CD4-positive, alpha-beta T cell (primary cell): Measurements from ENCODE around the gene IRAK2. TPM values are rescaled to one million over a fixed set of nuclear protein-coding genes. Genes with fewer than 3 reads are reported as not detected.
A peak's percentile ranks its signal among the peaks of the same experiment; 100 is the strongest.

ENCODE experiments used
- ATAC-seq: fragments of 200-7000 bp; cut with Tn5 transposase; one replicate; pipeline ENCODE4 v1.10.0; 2022; ENCODE audit warnings: mild to moderate bottlenecking; ENCODE audit not compliant: poor library complexity
- CTCF ChIA-PET: fragments of 350-600 bp; sonication (Branson Sonifier 250); formaldehyde crosslinking; loops from one replicate; lab custom pipeline; 2021; ENCODE audit warnings: antibody characterized with exemption, inconsistent platforms; lab: Charles Lee
- POLR2A ChIA-PET: fragments of 350-600 bp; sonication (Branson Sonifier 250); formaldehyde crosslinking; loops from one replicate; lab custom pipeline; 2021; ENCODE audit warnings: antibody characterized with exemption, inconsistent platforms; lab: Charles Lee
- DNase-seq, 14 experiments: peaks; one replicate each; pipeline ENCODE4 v3.0.0-alpha.2; 2013 to 2020; ENCODE audit warnings: mixed read lengths in 2 of 14
- H3K27ac ChIP-seq, 2 donors: one replicate each; pipeline versions ENCODE4 v1.5.1 to v1.7.0; 2013; ENCODE audit warnings: low read length in 2 of 2, low read depth in 1 of 2, mild to moderate bottlenecking in 1 of 2
- H3K27me3 ChIP-seq, 2 experiments: 1 replicate in 1 of 2; 2 replicates in 1 of 2; pipeline versions ENCODE4 v1.6.1 to v1.7.0; 2013; ENCODE audit warnings: low read length in 2 of 2, control low read depth in 1 of 2, mild to moderate bottlenecking in 1 of 2, moderate library complexity in 1 of 2; ENCODE audit not compliant: insufficient read depth in 2 of 2, control insufficient read depth in 1 of 2
- H3K36me3 ChIP-seq: one replicate; pipeline ENCODE4 v1.6.1; 2013; ENCODE audit warnings: low read length, control low read depth; ENCODE audit not compliant: insufficient read depth
- H3K4me1 ChIP-seq: one replicate; pipeline ENCODE4 v1.6.1; 2013; ENCODE audit warnings: low read length, control low read depth; ENCODE audit not compliant: insufficient read depth
- H3K4me3 ChIP-seq: one replicate; pipeline ENCODE4 v1.5.1; 2013; ENCODE audit warnings: mild to moderate bottlenecking, low read length, moderate library complexity
- H3K9me3 ChIP-seq, 2 experiments: 1 replicate in 1 of 2; 2 replicates in 1 of 2; pipeline versions ENCODE4 v1.6.1 to v1.7.0; 2013; ENCODE audit warnings: low read length in 2 of 2, mild to moderate bottlenecking in 2 of 2, control low read depth in 1 of 2, moderate library complexity in 1 of 2; ENCODE audit not compliant: control insufficient read depth in 1 of 2, insufficient read depth in 1 of 2
- H3K27ac Mint-ChIP-seq: one replicate; pipeline ENCODE4 v1.8.0; 2020; ENCODE audit warnings: mixed read lengths
- H3K27me3 Mint-ChIP-seq: one replicate; pipeline ENCODE4 v1.8.0; 2021; ENCODE audit warnings: mixed read lengths
- H3K36me3 Mint-ChIP-seq: one replicate; pipeline ENCODE4 v1.8.0; 2021; ENCODE audit warnings: low read depth, mixed read lengths
- H3K4me1 Mint-ChIP-seq: one replicate; pipeline ENCODE4 v1.8.0; 2021; ENCODE audit warnings: low read depth, mixed read lengths
- H3K4me3 Mint-ChIP-seq: one replicate; pipeline ENCODE4 v1.8.0; 2020; ENCODE audit warnings: mild to moderate bottlenecking, mixed read lengths
- H3K9me3 Mint-ChIP-seq: one replicate; pipeline ENCODE4 v1.8.0; 2020; ENCODE audit warnings: mixed read lengths
- intact Hi-C, 2 experiments: fragments of 100-400 bp; cut with DNase I in 1 of 2; cut with micrococcal nuclease in 1 of 2; formaldehyde crosslinking; loops; one replicate each; pipeline versions ENCODE4 v1.15.1 to v1.9.0; 2023 to 2025; cut with DNase I, micrococcal nuclease
- total RNA-seq, 174 experiments: library from RNA in 2 of 174; stranded (reverse) in 2 of 174; gene quantifications; one replicate each; pipeline ENCODE4 v1.2.3 and lab custom pipeline; 2021 to 2026
- TF ChIP-seq, protein P1 (sequence below): fragments of 200-600 bp; IDR thresholded peaks from one replicate; pipeline ENCODE4 v1.8.0; 2022; ENCODE audit warnings: antibody characterized with exemption, mild to moderate bottlenecking

Gene IRAK2
- total RNA-seq, 2 experiments from 2014 or later: 1.4 to 1.6 TPM

DNA sequence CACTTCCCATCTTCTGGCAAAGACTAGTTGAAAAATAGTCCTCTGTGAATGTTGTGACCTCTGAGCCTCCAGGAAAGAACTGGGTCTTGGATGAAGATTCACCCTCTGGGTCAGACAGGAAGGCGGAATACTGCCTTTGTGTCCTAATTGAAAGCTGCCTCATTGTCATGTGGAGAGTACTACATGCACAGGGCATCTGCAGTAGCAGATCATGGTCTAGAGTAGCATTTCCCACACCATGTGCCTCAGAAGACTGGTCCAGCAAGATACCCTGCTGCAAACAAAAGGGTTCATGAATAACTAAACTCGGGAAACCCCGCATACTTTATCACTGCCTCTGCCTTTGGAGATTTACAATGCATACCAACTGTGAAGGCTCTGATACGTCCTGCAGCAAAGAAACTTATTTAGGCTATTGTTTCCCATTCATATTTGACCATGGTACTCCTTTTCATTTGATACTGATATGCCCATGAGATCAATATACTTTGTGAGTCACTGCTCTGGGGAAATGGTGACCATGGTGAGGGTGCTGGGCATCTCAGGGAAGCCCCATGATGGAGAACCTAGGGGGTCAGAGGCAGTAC is 22.7 kb downstream of the IRAK2 start:
- Histone ChIP-seq H3K9me3 (no peaks in the 10 kb centered on the region), H3K27me3 (no peaks in the 10 kb centered on the region), H3K36me3 (no peaks in the 10 kb centered on the region), H3K4me1 (peaks cover 80% of the 10 kb centered on the region), H3K27ac (peak overlapping the region in 1 of 2 donors; percentile 37), H3K4me3 (no peak overlapping the region)
- peak overlapping the region; percentile 87 for H3K27ac Mint-ChIP-seq
- peaks cover 69% of the 10 kb centered on the region for H3K4me1 Mint-ChIP-seq
- POLR2A ChIA-PET: interaction anchor here (0.6 to 2.1 kb wide), 4 partner anchors 12 to 76 kb away, joined by 3 to 9 read pairs (median 6); no protein-coding TSS in a partner anchor
- intact Hi-C loops: no loop called here
- H3K4me3 Mint-ChIP-seq: peak overlapping the region; percentile 56
- CTCF ChIA-PET: interaction anchor here (1.5 to 2.1 kb wide), 2 partner anchors 12 to 77 kb away, joined by 4 to 6 read pairs; no protein-coding TSS in a partner anchor
- TF ChIP-seq, protein P1, sequence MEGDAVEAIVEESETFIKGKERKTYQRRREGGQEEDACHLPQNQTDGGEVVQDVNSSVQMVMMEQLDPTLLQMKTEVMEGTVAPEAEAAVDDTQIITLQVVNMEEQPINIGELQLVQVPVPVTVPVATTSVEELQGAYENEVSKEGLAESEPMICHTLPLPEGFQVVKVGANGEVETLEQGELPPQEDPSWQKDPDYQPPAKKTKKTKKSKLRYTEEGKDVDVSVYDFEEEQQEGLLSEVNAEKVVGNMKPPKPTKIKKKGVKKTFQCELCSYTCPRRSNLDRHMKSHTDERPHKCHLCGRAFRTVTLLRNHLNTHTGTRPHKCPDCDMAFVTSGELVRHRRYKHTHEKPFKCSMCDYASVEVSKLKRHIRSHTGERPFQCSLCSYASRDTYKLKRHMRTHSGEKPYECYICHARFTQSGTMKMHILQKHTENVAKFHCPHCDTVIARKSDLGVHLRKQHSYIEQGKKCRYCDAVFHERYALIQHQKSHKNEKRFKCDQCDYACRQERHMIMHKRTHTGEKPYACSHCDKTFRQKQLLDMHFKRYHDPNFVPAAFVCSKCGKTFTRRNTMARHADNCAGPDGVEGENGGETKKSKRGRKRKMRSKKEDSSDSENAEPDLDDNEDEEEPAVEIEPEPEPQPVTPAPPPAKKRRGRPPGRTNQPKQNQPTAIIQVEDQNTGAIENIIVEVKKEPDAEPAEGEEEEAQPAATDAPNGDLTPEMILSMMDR: no peak
- no peaks in the 10 kb centered on the region for H3K36me3 Mint-ChIP-seq
- no peaks in the 10 kb centered on the region for H3K9me3 Mint-ChIP-seq
- ATAC-seq (no peak), DNase-seq (no peak)
- H3K27me3 Mint-ChIP-seq: no peaks in the 10 kb centered on the region

DNA sequence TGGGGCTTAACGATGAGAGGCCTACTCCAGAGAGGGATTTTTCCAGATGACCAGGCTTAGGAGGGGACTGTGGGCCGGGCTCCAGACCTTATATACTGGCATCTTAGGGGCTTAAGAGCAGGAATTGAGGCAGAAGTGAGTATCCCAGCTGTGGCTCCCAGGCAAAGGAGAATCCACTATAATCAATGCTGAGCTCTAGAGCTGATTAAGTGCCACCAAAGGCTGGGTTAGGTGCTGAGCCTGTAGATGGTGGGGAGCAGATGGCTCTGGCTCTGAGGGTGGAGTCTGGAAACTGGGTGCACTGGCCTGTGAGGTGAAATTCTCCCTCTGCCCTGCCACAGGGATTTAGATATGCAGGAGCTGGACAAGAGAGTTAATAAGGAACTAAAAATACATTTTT is 23.2 kb downstream of the IRAK2 start:
- Mint-ChIP-seq H3K27ac (peak overlapping the region; percentile 87), H3K4me3 (peak overlapping the region; percentile 51), H3K27me3 (no peaks in the 10 kb centered on the region), H3K4me1 (peaks cover 75% of the 10 kb centered on the region), H3K36me3 (no peaks in the 10 kb centered on the region), H3K9me3 (no peaks in the 10 kb centered on the region)
- peak overlapping the region in 1 of 2 donors; percentile 30 for H3K27ac ChIP-seq
- ATAC-seq (no peak), DNase-seq (no peak)
- H3K4me3 ChIP-seq: no peak overlapping the region
- no peaks in the 10 kb centered on the region for H3K27me3 ChIP-seq
- TF ChIP-seq, protein P1: no peak
- H3K36me3 ChIP-seq: no peaks in the 10 kb centered on the region
- no peaks in the 10 kb centered on the region for H3K9me3 ChIP-seq
- ChIA-PET CTCF (interaction anchor here (2.1 kb wide), 1 partner anchor 76 kb away, joined by 6 read pairs; no protein-coding TSS in a partner anchor), POLR2A (interaction anchor here (1.5 kb wide), 1 partner anchor 11 kb away, joined by 4 read pairs; no protein-coding TSS in a partner anchor)
- intact Hi-C loops: no loop called here
- H3K4me1 ChIP-seq: peaks cover 85% of the 10 kb centered on the region

DNA sequence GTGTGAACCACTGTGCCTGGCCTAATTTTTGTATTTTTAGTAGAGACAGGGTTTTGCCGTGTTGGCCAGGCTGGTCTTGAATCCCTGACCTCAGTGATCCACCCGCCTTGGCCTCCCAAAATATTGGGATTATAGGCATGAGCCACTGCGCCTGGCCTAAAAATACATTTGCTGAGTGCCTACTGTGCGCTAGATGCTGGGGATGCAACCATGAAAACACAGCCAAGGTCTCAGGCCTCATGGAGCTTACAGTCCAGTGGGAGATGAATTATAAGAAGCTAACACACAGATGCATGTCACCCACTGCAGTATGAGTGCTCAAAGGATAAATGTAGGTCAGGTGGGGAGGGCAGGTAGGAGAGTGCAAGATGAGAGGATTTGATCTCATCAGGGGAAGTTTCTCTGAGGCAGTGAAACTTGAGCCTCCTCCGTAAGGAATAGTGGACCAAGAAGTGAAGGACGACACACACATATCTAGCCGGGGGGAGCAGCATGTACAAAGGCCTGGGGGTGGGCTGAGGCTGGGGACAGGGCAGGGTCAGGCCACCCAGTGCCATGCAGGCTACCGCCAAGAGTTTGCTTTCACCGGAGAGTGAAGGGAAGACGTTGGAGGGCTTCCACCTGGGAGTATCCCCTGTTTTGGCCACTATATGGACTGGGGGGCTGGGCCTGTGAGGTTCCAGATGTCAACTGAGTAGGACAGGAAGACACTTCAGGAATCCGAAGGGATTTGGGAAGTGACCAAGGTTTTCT is 24.3 kb downstream of the IRAK2 start:
- Mint-ChIP-seq H3K36me3 (no peaks in the 10 kb centered on the region), H3K27me3 (no peaks in the 10 kb centered on the region), H3K9me3 (no peaks in the 10 kb centered on the region), H3K27ac (peak overlapping the region; percentile 68), H3K4me3 (peak overlapping the region; percentile 72), H3K4me1 (peaks cover 84% of the 10 kb centered on the region)
- Histone ChIP-seq H3K27ac (peak overlapping the region; percentile 43 to 44), H3K9me3 (no peaks in the 10 kb centered on the region), H3K27me3 (no peaks in the 10 kb centered on the region), H3K4me3 (no peak overlapping the region), H3K4me1 (peaks cover 92% of the 10 kb centered on the region), H3K36me3 (no peaks in the 10 kb centered on the region)
- POLR2A ChIA-PET: interaction anchor here (0.9 to 1.6 kb wide), 3 partner anchors 10 to 73 kb away, joined by 3 to 4 read pairs (median 3); partner anchors contain the start of gene BRK1
- DNase-seq: peak in 1 of 14 experiments; percentile 36
- CTCF ChIA-PET: no interaction called here
- TF ChIP-seq, protein P1: no peak
- intact Hi-C loops: no loop called here
- no peak for ATAC-seq
